Measurements from ENCODE around the gene SEPHS2. TPM values are rescaled to one million over a fixed set of nuclear protein-coding genes. Genes with fewer than 3 reads are reported as not detected.

The SEPHS2 gene
- total and polyA plus RNA-seq, 8 donors, result 28.4 to 64.0 (median 32.2) TPM

DNA sequence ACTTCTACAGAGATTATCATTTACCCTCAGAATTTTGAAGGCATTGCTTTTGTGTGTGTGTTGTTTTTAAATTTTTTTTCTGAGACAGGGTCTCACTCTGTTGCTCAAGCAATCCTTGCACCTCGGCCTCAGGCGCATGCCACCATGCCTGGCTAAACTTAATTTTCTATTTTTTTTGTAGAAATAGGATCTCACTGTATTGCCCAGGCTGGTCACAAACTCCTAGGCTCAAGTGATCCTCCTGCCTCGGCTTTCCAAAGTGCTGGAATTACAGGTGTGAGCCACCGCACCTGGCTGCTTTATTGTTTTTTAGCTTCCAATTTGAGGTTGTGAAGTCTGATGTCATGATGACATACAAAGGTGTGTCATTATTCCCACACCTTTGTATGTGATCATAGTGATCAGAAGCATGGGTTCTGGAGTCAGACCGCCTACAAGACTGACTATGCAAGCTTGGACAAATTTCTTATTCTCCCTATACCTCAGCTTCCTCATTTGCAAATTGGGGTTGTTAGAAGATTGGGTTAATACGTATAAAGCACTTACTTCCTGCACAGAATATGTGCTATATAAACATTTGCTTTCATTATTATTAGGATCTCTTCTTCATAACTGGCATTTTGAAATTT, 5.8 kb downstream of the SEPHS2 start:
- intact Hi-C loops (cut with DNase I), result no loop called here
- peaks cover 0 to 13% of the 10 kb centered on the region in 2 donors for H3K36me3 ChIP-seq
- H3K27me3 ChIP-seq, result no peaks in the 10 kb centered on the region
- H3K4me3 ChIP-seq, result no peak overlapping the region
- ATAC-seq, result no peak
- no peak overlapping the region for H3K27ac ChIP-seq
- TF ChIP-seq, protein P1, sequence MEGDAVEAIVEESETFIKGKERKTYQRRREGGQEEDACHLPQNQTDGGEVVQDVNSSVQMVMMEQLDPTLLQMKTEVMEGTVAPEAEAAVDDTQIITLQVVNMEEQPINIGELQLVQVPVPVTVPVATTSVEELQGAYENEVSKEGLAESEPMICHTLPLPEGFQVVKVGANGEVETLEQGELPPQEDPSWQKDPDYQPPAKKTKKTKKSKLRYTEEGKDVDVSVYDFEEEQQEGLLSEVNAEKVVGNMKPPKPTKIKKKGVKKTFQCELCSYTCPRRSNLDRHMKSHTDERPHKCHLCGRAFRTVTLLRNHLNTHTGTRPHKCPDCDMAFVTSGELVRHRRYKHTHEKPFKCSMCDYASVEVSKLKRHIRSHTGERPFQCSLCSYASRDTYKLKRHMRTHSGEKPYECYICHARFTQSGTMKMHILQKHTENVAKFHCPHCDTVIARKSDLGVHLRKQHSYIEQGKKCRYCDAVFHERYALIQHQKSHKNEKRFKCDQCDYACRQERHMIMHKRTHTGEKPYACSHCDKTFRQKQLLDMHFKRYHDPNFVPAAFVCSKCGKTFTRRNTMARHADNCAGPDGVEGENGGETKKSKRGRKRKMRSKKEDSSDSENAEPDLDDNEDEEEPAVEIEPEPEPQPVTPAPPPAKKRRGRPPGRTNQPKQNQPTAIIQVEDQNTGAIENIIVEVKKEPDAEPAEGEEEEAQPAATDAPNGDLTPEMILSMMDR (IDR thresholded peaks at IDR 0.05), result no peak
- DNase-seq, result no peak
- H3K9me3 ChIP-seq, result no peaks in the 10 kb centered on the region
- H3K4me1 ChIP-seq, result peaks cover 6 to 23% of the 10 kb centered on the region in 2 donors

- DNase-seq (no peak), ATAC-seq (no peak)
- H3K9me3 ChIP-seq, result no peaks in the 10 kb centered on the region
- H3K36me3 ChIP-seq, result peaks cover 0 to 12% of the 10 kb centered on the region in 2 donors
- no peak overlapping the region for H3K4me3 ChIP-seq
- H3K27me3 ChIP-seq, result no peaks in the 10 kb centered on the region
- TF ChIP-seq, protein P1 (IDR thresholded peaks at IDR 0.05), result no peak
- H3K4me1 ChIP-seq, result peaks cover 0 to 13% of the 10 kb centered on the region in 2 donors
- no peak overlapping the region for H3K27ac ChIP-seq
- intact Hi-C loops (cut with DNase I), result no loop called here
These were observed 6.8 kb downstream of the SEPHS2 start for GRCh38 chr16:30438835-30439234.

DNA sequence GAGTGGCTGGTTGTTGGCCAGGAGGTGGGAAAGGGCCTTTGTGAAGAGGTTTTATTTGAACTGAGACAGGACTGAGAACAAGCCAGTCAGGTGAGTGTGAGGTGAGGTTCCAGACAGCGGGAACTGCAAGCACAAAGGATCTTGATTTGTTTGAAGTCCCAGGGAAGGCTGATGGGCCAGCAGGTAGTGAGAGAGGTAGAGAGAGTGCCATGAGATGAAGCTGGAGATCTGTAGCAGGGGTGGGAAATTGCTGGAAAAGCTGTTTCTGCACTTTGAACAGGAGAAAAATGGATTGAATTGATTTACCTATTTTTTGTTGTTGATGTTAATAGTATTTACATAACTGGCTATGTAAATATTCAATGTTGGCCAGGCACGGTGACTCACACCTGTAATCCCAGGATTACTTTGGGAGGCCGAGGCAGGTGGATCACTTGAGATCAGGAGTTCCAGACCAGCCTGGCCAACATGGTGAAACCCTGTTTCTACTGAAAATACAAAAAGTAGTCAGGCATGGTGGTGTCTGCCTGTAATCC, 8.1 kb downstream of the SEPHS2 start:
- peak; percentile 93 for ATAC-seq
- Histone ChIP-seq H3K4me1 (peaks cover 0 to under 1% of the 10 kb centered on the region in 2 donors), H3K27ac (no peak overlapping the region), H3K27me3 (no peaks in the 10 kb centered on the region), H3K4me3 (no peak overlapping the region), H3K9me3 (no peaks in the 10 kb centered on the region), H3K36me3 (no peaks in the 10 kb centered on the region)
- intact Hi-C loops (cut with DNase I), result no loop called here
- TF ChIP-seq, protein P1 (IDR thresholded peaks at IDR 0.05), result no peak
- DNase-seq, result peak in 2 of 4 donors; percentile 30 to 49

GRCh38 chr16:30434852-30435251, 10.8 kb downstream of the SEPHS2 start:
- DNase-seq, result no peak
- Histone ChIP-seq H3K9me3 (no peaks in the 10 kb centered on the region), H3K27me3 (no peaks in the 10 kb centered on the region), H3K4me1 (peaks cover 0 to 8% of the 10 kb centered on the region in 2 donors), H3K36me3 (no peaks in the 10 kb centered on the region), H3K27ac (no peak overlapping the region), H3K4me3 (no peak overlapping the region)
- TF ChIP-seq, protein P1 (IDR thresholded peaks at IDR 0.05), result no peak
- no peak for ATAC-seq
- intact Hi-C loops (cut with DNase I), result no loop called here

DNA sequence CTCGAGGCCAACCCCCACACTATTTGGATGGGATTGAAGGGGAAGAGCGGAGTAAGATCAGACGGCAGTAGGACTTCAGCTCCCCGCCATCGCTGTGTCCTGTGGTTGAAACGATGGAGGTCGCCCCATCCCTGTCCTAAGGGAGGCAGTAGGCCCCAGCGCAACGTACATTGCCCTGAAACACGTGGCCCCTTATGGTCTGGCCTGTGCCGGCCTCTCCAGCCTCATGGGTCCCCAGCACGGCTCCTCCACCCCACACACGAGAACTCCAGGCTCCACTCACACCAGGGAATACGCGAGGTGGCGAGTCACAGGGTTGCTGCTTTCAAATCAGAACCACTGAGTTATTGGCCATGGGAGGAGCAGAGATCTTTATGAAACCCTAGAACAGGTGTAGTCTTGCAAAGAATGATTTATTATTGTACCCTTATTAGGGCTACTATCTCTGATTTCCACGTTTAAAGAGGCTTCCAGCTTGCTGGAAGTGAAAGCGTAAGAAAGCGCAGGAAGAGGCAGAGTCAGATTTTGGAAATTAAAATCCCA, 15.2 kb downstream of the SEPHS2 start:
- Histone ChIP-seq H3K27ac (peak overlapping the region; percentile 37 to 71), H3K27me3 (no peaks in the 10 kb centered on the region), H3K9me3 (no peaks in the 10 kb centered on the region), H3K36me3 (peaks cover 0 to 23% of the 10 kb centered on the region in 2 donors), H3K4me3 (peak overlapping the region; percentile 58 to 79), H3K4me1 (peaks cover 0 to 27% of the 10 kb centered on the region in 2 donors)
- intact Hi-C loops (cut with DNase I), result no loop called here
- ATAC-seq, result peak; percentile 3
- TF ChIP-seq, protein P1 (IDR thresholded peaks at IDR 0.05), result peak in 1 of 2 donors; percentile 21
- peak in 3 of 4 donors; percentile 21 to 69 (median 37) for DNase-seq
